Measurements from ENCODE around the gene GJB1. TPM values are rescaled to one million over a fixed set of nuclear protein-coding genes. Genes with fewer than 3 reads are reported as not detected.
"Not testable (repeated sequence)": the region's sequence is repeated elsewhere in the genome, so short reads cannot be mapped to it uniquely, and the experiment has no call there.

Gene GJB1
- total RNA-seq, 1 experiment from 2014 or later: not detected

DNA sequence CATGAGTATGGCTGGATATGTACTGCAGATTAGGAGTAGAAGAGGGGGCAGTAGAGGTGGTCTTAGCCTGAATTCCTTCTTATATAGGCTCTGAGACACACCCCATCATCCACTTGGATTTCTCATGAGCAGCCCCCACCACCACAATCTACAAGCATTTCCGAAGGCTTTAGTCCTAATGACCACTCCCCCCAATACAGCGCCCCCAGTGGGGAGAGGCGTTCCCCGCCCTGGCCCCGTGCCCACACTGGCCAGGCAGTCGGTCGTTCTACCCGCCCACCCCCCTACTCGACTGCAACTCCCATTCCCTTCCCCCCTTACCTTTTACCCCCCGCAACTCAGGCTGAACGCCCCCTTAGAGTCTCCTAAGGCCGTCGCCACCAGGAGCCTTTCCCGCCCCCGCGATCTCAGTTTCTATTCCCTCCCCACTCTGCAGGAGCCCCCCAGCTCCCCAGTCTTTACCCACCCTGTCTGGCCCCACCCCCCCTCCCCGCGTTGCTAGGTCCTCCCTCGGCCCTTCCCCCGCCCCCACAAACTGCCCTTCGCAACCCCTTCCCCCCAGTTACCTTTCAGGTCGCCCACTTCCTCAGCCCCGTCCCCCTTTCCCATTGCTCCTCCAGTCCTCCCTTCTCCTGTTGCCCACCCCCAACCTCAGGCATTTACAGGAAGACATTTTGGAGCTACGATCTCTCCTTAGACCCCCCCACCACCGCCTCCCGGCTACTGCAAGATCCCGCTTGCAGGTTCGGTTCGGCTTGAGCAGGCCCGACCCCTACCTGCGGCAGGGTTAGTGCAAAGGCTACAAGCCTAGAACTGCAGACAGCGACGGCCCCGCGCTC is 30.4 kb downstream of the GJB1 start:
- Histone ChIP-seq H4K20me1 (ENCODE audit: insufficient read depth, low read depth, low read length) (no peaks in the 10 kb centered on the region), H3K9me3 (ENCODE audit: low read length) (no peaks in the 10 kb centered on the region), H3K36me3 (ENCODE audit: insufficient read depth, low read length) (no peaks in the 10 kb centered on the region), H3K27ac (ENCODE audit: low read length) (peak overlapping the region; percentile 87), H3K9ac (ENCODE audit: low read length) (peak overlapping the region; percentile 91), H3K4me1 (ENCODE audit: low read length) (peaks cover 21% of the 10 kb centered on the region), H3K4me3 (ENCODE audit: low read length) (peak overlapping the region; percentile 97), H3K79me2 (ENCODE audit: low read length) (peaks cover 19% of the 10 kb centered on the region), H2AFZ (ENCODE audit: low read length) (no peak overlapping the region), H3K9me2 (replicated peaks; ENCODE audit: insufficient read depth, low read length) (no peaks in the 10 kb centered on the region), H3K4me2 (ENCODE audit: low read depth, low read length, poor library complexity, severe bottlenecking) (peak overlapping the region; percentile 81), H3K27me3 (ENCODE audit: low read length) (no peaks in the 10 kb centered on the region)
- DNase-seq: peak; percentile 70

DNA sequence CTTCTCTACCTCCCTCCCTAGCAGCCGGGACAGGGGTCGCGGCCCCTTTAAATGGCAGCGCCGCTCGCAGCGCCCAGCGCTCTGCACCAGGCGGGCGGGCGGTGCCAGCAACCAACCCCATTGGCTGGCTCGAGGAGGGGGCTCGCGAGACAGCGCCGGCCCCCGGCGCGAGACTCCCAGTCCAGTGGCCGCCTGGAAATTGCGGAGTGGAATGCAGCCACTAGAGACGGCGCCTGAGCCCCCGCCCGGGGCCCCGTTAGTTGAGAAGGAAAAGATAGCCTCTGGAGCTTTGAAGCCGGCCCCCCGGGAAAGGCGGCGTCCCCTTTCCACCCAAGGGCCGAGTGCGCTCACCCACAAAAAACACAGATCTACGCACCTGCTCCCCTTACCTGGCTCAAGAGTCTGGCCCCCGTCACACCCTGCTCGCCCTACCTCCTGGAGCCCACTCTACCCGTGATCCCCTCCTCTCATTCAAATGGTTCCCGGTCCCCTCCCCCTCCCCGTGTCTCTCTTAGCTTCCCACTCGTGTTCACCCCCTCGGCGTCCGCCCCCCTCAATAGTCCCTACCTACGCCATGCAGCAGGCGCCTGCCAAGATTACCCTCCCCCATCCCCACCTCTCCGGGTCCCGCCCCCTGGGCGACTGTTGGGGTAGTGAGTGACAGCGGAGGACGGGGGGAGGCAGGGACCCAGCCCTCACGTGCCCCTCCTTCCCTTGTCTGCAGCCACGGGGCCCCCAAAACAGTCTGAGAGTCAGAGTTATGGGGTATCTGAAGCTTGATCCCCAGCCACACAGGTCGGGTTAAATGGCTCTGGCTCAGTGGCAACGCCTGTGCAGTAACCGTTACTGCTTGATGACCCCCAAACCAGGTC is 31.3 kb downstream of the GJB1 start, which contains the start of gene ZMYM3:
ZMYM3 (minus strand) TSS at position 49 of the 872 bp plus-strand sequence. CDS start 885 bp downstream, outside the sequence.
- H3K9ac ChIP-seq (ENCODE audit: low read length): peak within 1 kb of the TSS; percentile 91
- H3K4me2 ChIP-seq (ENCODE audit: low read depth, low read length, poor library complexity, severe bottlenecking): peak within 1 kb of the TSS; percentile 81
- no peaks in the 10 kb centered on the region for H4K20me1 ChIP-seq (ENCODE audit: insufficient read depth, low read depth, low read length)
- peaks cover 21% of the 10 kb centered on the region for H3K4me1 ChIP-seq (ENCODE audit: low read length)
- no peaks in the 10 kb centered on the region for H3K27me3 ChIP-seq (ENCODE audit: low read length)
- peaks cover 19% of the 10 kb centered on the region for H3K79me2 ChIP-seq (ENCODE audit: low read length)
- no peaks in the 10 kb centered on the region for H3K9me3 ChIP-seq (ENCODE audit: low read length)
- peak; percentile 92 for DNase-seq
- no peaks in the 10 kb centered on the region for H3K9me2 ChIP-seq (replicated peaks; ENCODE audit: insufficient read depth, low read length)
- H3K27ac ChIP-seq (ENCODE audit: low read length): peak within 1 kb of the TSS; percentile 87
- no peaks in the 10 kb centered on the region for H3K36me3 ChIP-seq (ENCODE audit: insufficient read depth, low read length)
- H2AFZ ChIP-seq (ENCODE audit: low read length): peak within 1 kb of the TSS; percentile 45; the same call in 1 of the 2 replicates
- peak within 1 kb of the TSS; percentile 97 for H3K4me3 ChIP-seq (ENCODE audit: low read length)

DNA sequence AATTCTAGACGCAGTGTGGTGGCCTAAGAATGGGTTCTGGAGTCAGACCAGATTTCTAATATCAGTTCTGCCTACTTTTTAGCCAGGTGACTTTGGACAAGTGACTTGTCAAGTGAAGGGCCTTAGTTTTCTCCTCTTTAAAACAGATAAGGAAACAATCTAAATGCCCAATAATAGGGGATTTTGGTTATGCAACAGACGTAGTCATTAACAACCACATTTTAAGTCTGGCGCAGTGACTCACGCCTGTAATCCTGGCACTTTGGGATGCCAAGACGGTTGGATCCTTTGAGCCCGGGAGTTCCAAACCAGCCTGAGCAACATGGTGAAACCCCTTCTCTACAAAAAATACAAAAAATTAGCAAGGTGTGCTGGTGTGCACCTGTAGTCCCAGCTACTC is 33.0 kb downstream of the GJB1 start:
- H4K20me1 ChIP-seq (ENCODE audit: insufficient read depth, low read depth, low read length): no peaks in the 10 kb centered on the region
- H3K9me2 ChIP-seq (replicated peaks; ENCODE audit: insufficient read depth, low read length): no peaks in the 10 kb centered on the region
- peak overlapping the region; percentile 91 for H3K9ac ChIP-seq (ENCODE audit: low read length)
- peak overlapping the region; percentile 81 for H3K4me2 ChIP-seq (ENCODE audit: low read depth, low read length, poor library complexity, severe bottlenecking)
- 0 out of 2 replicates have a peak overlapping the region, but pooled peaks have one; percentile 67 for H2AFZ ChIP-seq (ENCODE audit: low read length)
- no peaks in the 10 kb centered on the region for H3K9me3 ChIP-seq (ENCODE audit: low read length)
- peaks cover 21% of the 10 kb centered on the region for H3K4me1 ChIP-seq (ENCODE audit: low read length)
- H3K27ac ChIP-seq (ENCODE audit: low read length): peak overlapping the region; percentile 87
- peak overlapping the region; percentile 97 for H3K4me3 ChIP-seq (ENCODE audit: low read length)
- no peaks in the 10 kb centered on the region for H3K27me3 ChIP-seq (ENCODE audit: low read length)
- H3K36me3 ChIP-seq (ENCODE audit: insufficient read depth, low read length): no peaks in the 10 kb centered on the region
- H3K79me2 ChIP-seq (ENCODE audit: low read length): peaks cover 19% of the 10 kb centered on the region
- DNase-seq: no peak

DNA sequence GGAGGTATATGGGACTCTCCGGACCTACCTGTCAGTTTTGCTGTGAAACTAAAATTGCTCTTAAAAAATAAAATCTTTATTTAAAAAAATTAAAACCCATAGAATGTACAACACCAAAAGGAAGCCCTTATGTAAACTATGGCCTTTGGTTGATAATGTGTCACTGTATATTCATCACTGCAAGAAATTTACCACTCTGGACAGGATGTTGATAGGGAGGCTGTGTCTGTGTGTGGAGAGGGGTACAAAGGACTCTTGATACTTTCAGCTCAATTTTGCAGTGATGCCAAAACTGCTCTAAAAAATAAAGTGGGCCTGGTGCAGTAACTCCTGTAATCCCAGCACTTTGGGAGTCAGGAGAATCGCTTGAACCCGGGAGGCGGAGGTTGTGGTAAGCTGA is 33.8 kb downstream of the GJB1 start:
- Histone ChIP-seq H3K27me3 (ENCODE audit: low read length) (no peaks in the 10 kb centered on the region), H3K9ac (ENCODE audit: low read length) (no peak overlapping the region), H3K9me2 (replicated peaks; ENCODE audit: insufficient read depth, low read length) (no peaks in the 10 kb centered on the region), H3K4me2 (ENCODE audit: low read depth, low read length, poor library complexity, severe bottlenecking) (no peak overlapping the region), H4K20me1 (ENCODE audit: insufficient read depth, low read depth, low read length) (no peaks in the 10 kb centered on the region), H3K27ac (ENCODE audit: low read length) (no peak overlapping the region), H2AFZ (ENCODE audit: low read length) (no peak overlapping the region), H3K4me1 (ENCODE audit: low read length) (peaks cover 21% of the 10 kb centered on the region), H3K4me3 (ENCODE audit: low read length) (no peak overlapping the region), H3K9me3 (ENCODE audit: low read length) (no peaks in the 10 kb centered on the region), H3K79me2 (ENCODE audit: low read length) (peaks cover 19% of the 10 kb centered on the region), H3K36me3 (ENCODE audit: insufficient read depth, low read length) (no peaks in the 10 kb centered on the region)
- no peak for DNase-seq

DNA sequence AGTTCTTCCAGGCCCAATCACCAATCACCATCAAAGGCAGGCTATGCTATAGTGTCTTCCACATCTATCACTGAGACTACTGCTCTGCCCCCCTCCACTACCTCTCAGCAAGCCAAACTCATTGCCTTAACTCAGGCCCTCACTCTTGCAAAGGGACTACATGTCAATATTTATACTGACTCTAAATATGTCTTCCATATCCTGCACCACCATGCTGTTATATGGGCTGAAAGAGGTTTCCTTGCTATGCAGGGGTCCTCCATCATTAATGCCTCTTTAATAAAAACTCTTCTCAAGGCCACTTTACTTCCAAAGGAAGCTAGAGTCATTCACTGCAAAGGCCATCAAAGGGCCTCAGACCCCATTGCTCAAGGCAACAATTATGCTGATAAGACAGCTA is 45.6 kb downstream of the GJB1 start:
- H3K9me2 ChIP-seq (replicated peaks; ENCODE audit: insufficient read depth, low read length); H3K9me3 ChIP-seq (ENCODE audit: low read length); H3K4me2 ChIP-seq (ENCODE audit: low read depth, low read length, poor library complexity, severe bottlenecking); H3K4me1 ChIP-seq (ENCODE audit: low read length); H3K36me3 ChIP-seq (ENCODE audit: insufficient read depth, low read length); H3K27me3 ChIP-seq (ENCODE audit: low read length); H3K79me2 ChIP-seq (ENCODE audit: low read length); H4K20me1 ChIP-seq (ENCODE audit: insufficient read depth, low read depth, low read length); H2AFZ ChIP-seq (ENCODE audit: low read length); H3K9ac ChIP-seq (ENCODE audit: low read length); H3K4me3 ChIP-seq (ENCODE audit: low read length); DNase-seq; H3K27ac ChIP-seq (ENCODE audit: low read length): not testable (repeated sequence)

DNA sequence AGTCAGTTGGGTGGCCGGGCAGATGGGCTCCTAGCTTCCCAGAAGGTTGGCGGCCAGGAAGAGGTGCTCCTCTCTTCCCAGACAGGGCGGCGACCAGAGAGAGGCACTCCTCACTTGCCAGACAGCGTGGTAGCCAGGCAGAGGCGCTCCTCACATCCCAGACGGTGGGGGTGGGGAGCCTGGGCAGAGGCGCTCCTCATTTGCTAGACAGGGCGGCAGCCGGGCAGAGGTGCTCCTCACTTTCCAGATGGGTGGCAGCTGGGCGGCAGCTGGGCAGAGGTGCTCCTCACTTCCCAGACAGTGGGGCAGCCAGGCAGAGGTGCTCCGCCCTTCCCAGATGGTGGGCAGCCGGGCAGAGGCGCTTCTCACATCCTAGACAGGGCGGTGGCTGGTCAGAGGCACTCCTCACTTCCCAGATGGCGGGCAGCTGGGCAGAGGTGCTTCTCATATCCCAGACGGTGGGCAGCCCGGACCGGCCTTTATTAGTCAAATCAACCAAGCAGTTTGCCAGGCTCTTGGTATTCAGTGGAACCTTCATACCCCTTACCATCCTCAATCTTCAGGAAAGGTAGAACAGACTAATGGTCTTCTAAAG is 46.9 kb downstream of the GJB1 start:
- no peak for DNase-seq
- Histone ChIP-seq H3K9me2 (replicated peaks; ENCODE audit: insufficient read depth, low read length) (no peaks in the 10 kb centered on the region), H4K20me1 (ENCODE audit: insufficient read depth, low read depth, low read length) (no peaks in the 10 kb centered on the region), H3K9me3 (ENCODE audit: low read length) (no peaks in the 10 kb centered on the region), H2AFZ (ENCODE audit: low read length) (no peak overlapping the region), H3K4me2 (ENCODE audit: low read depth, low read length, poor library complexity, severe bottlenecking) (no peak overlapping the region), H3K36me3 (ENCODE audit: insufficient read depth, low read length) (no peaks in the 10 kb centered on the region), H3K9ac (ENCODE audit: low read length) (no peak overlapping the region), H3K79me2 (ENCODE audit: low read length) (no peaks in the 10 kb centered on the region), H3K27ac (ENCODE audit: low read length) (no peak overlapping the region), H3K4me3 (ENCODE audit: low read length) (no peak overlapping the region), H3K4me1 (ENCODE audit: low read length) (no peaks in the 10 kb centered on the region), H3K27me3 (ENCODE audit: low read length) (no peaks in the 10 kb centered on the region)

DNA sequence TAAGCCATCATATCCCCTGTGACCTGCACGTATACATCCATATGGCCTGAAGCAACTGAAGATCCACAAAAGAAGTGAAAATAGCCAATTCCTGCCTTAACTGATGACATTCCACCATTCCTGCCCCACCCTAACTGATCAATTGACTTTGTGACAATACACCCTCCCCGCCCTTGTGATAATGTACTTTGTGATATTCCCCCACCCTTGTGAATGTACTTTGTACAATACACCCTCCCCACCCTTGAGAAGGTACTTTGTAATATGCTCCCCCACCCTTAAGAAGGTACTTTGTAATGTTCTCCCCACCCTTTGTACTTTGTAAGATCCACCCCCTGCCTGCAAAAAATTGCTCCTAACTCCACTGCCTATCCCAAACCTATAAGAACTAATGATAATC is 49.3 kb downstream of the GJB1 start:
- not testable (repeated sequence) for H2AFZ ChIP-seq (ENCODE audit: low read length); H3K9ac ChIP-seq (ENCODE audit: low read length); H3K9me2 ChIP-seq (replicated peaks; ENCODE audit: insufficient read depth, low read length); H3K27me3 ChIP-seq (ENCODE audit: low read length); DNase-seq; H3K4me1 ChIP-seq (ENCODE audit: low read length); H3K4me2 ChIP-seq (ENCODE audit: low read depth, low read length, poor library complexity, severe bottlenecking); H4K20me1 ChIP-seq (ENCODE audit: insufficient read depth, low read depth, low read length); H3K27ac ChIP-seq (ENCODE audit: low read length); H3K4me3 ChIP-seq (ENCODE audit: low read length); H3K79me2 ChIP-seq (ENCODE audit: low read length); H3K36me3 ChIP-seq (ENCODE audit: insufficient read depth, low read length); H3K9me3 ChIP-seq (ENCODE audit: low read length)

Measured in Karpas-422 (cell line).